Measurements from ENCODE around the gene EGLN1. TPM values are rescaled to one million over a fixed set of nuclear protein-coding genes. Genes with fewer than 3 reads are reported as not detected.

The EGLN1 gene
- total and polyA plus RNA-seq, 2 experiments from 2014 or later = 1.9 to 6.0 TPM

- no peaks in the 10 kb centered on the region for H3K27me3 Mint-ChIP-seq (ENCODE audit: insufficient read depth, low read depth, poor library complexity)
- no peak for ATAC-seq
These were observed 37.2 kb downstream of the EGLN1 start for GRCh38 chr1:231384696-231385415.

More at GRCh38 chr1:231384696-231385415, 37.2 kb downstream of the EGLN1 start:
- no peaks in the 10 kb centered on the region for H3K36me3 ChIP-seq (ENCODE audit: insufficient read depth)
- no peaks in the 10 kb centered on the region for H3K79me2 ChIP-seq (replicated peaks; ENCODE audit: insufficient read depth)
- no peak overlapping the region for H3K27ac ChIP-seq (ENCODE audit: low read depth)
- H3K4me3 Mint-ChIP-seq = no peak overlapping the region
- peaks cover 1% of the 10 kb centered on the region; the same call in 2 of the 3 replicates for H3K4me1 Mint-ChIP-seq
- H3K4me1 ChIP-seq (ENCODE audit: insufficient read depth) = no peaks in the 10 kb centered on the region
- no peak overlapping the region for H2AFZ ChIP-seq
- H3K9me3 Mint-ChIP-seq = no peaks in the 10 kb centered on the region
- no peaks in the 10 kb centered on the region for H3K9me2 ChIP-seq (ENCODE audit: insufficient read depth)
- no peak overlapping the region for H3K4me3 ChIP-seq
- TF ChIP-seq STAT1 (IDR thresholded peaks at IDR 0.05; ENCODE audit: unreplicated experiment) (no peak), NANOG (IDR thresholded peaks at IDR 0.05; ENCODE audit: borderline replicate concordance) (no peak), EZH2phosphoT487 (IDR thresholded peaks at IDR 0.05; ENCODE audit: unreplicated experiment) (no peak), JUNB (IDR thresholded peaks at IDR 0.05; ENCODE audit: unreplicated experiment) (no peak), CREB1 (CRISPR knock-in tag; IDR thresholded peaks at IDR 0.05; ENCODE audit: low read depth) (no peak), ETS1 (IDR thresholded peaks at IDR 0.05) (no peak), POLR2AphosphoS5 (IDR thresholded peaks at IDR 0.05; ENCODE audit: low read depth) (no peak), ZNF331 (CRISPR knock-in tag; IDR thresholded peaks at IDR 0.05; ENCODE audit: low read depth) (no peak), REST (IDR thresholded peaks at IDR 0.05; ENCODE audit: unreplicated experiment) (no peak), ZNF114 (CRISPR knock-in tag; IDR thresholded peaks at IDR 0.05) (no peak), EZH2 (IDR thresholded peaks at IDR 0.05; ENCODE audit: low read depth, unreplicated experiment) (no peak), CTCF (conservative IDR thresholded peaks at IDR 0.05; ENCODE audit: low read depth in 2 of 2) (no peak), ZNF462 (CRISPR knock-in tag; IDR thresholded peaks at IDR 0.05) (no peak)
- DNase-seq (ENCODE audit: low spot score) = no peak
- H3K36me3 Mint-ChIP-seq (ENCODE audit: low read depth) = no peaks in the 10 kb centered on the region
- no peak overlapping the region for H3K4me2 ChIP-seq
- no peaks in the 10 kb centered on the region for H3K27me3 ChIP-seq (ENCODE audit: insufficient read depth)
- H3F3A ChIP-seq (replicated peaks; ENCODE audit: low read depth) = no peaks in the 10 kb centered on the region
- H4K20me1 ChIP-seq (replicated peaks; ENCODE audit: insufficient read depth) = no peaks in the 10 kb centered on the region
- no peak overlapping the region for H3K27ac Mint-ChIP-seq
